Spinal cord (tissue), 10 donors: ENCODE measurements around the gene HAUS6. TPM values are rescaled to one million over a fixed set of nuclear protein-coding genes. Genes with fewer than 3 reads are reported as not detected.

ENCODE experiments used
- DNase-seq, 6 donors: peaks; one replicate each; pipeline versions ENCODE4 v3.0.0 to v3.0.0-alpha.2; 2013 to 2015; ENCODE audit warnings: low spot score in 6 of 6, low read depth in 4 of 6
- H3K27ac ChIP-seq: one replicate; pipeline ENCODE4 v1.5.1; 2013; ENCODE audit warnings: low read depth, low read length, control low read depth
- H3K27me3 ChIP-seq: one replicate; pipeline ENCODE4 v1.6.1; 2013; ENCODE audit warnings: low read length; ENCODE audit not compliant: control insufficient read depth, insufficient read depth
- H3K36me3 ChIP-seq: one replicate; pipeline ENCODE4 v1.6.1; 2013; ENCODE audit warnings: low read length; ENCODE audit not compliant: control insufficient read depth, insufficient read depth
- H3K4me1 ChIP-seq: one replicate; pipeline ENCODE4 v1.6.1; 2013; ENCODE audit warnings: low read length; ENCODE audit not compliant: control insufficient read depth, insufficient read depth
- H3K4me3 ChIP-seq: one replicate; pipeline ENCODE4 v1.5.1; 2013; ENCODE audit warnings: low read depth, low read length, control low read depth
- H3K9me3 ChIP-seq: one replicate; pipeline ENCODE4 v1.6.1; 2013; ENCODE audit warnings: low read length; ENCODE audit not compliant: control insufficient read depth, insufficient read depth
- WGBS: methylation state at CpG from one replicate; pipeline ENCODE4 v1.1.5; 2013; ENCODE audit warnings: missing lambda C conversion rate; ENCODE audit not compliant: insufficient coverage; 5-methylcytosine and 5-hydroxymethylcytosine counted together
- polyA plus RNA-seq, 2 donors: library from polyadenylated mRNA; unstranded; fragments of 120-200 nt; gene quantifications; one replicate each; pipeline ENCODE4 v1.2.1, GENCODE V29; 2013; ENCODE audit not compliant: insufficient read length in 2 of 2
- total RNA-seq, 2 donors: library from RNA; depleted of rRNA in 1 of 2; stranded (reverse); fragments of 120-200 nt in 1 of 2; fragments of >200 nt in 1 of 2; gene quantifications; one replicate each; pipeline versions ENCODE4 v1.2.3 to v1.2.4, GENCODE V29; 2013 to 2014
- donor health status: healthy.

The HAUS6 gene
- total and polyA plus RNA-seq, 4 donors: 15.3 to 24.6 (median 22.1) TPM

DNA sequence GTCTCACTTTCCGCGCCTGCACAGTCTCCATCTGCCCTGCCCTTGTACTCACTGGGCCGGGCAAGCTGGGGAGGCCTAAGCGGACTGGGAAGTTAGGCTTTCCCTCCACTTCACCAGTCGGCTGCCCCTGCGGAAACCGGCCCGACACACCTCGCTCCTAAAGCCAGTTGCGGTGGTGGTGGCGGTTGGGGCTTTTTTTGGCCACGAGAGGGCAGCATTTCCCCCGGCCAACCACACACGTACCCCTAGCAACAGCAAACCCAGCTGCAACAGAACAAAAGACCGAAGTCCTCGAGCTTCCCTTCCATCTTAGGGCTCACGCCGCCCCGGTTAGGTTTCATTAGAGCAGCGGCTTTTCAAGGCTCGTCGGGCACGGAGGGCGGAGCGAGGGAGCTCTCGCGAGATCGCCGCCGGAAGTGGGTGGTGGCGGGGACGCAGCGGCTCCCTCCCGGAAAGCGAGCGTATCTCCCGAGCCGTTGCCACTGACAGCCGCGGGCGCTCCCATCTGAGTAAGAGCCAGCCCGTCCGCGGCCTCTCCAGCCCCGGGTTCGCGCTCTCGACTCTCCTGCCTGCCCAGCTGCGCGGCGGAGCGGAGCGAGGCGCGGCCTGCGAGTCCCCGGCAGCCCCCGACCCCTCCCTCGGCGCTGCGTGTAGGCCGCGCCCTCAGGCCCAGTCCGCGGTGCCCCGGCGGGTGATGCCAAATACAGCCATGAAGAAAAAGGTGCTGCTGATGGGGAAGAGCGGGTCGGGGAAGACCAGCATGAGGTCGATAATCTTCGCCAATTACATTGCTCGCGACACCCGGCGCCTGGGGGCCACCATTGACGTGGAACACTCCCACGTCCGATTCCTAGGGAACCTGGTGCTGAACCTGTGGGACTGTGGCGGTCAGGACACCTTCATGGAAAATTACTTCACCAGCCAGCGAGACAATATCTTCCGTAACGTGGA is 53.5 kb downstream of the HAUS6 start, which contains the start of gene RRAGA:
RRAGA (plus strand) TSS at position 462 of the 951 bp plus-strand sequence; CDS start at position 695, 233 bp downstream.
- Histone ChIP-seq H3K4me1 (peaks cover 15% of the 10 kb centered on the region), H3K9me3 (no peaks in the 10 kb centered on the region), H3K27ac (peak within 1 kb of the TSS; percentile 99), H3K4me3 (peak within 1 kb of the TSS; percentile 80), H3K27me3 (no peaks in the 10 kb centered on the region), H3K36me3 (no peaks in the 10 kb centered on the region)
- DNase-seq: peak; percentile 90 to 99 (median 94)
- 0% methylated on average over 77 of the region's 82 CpGs for WGBS

DNA sequence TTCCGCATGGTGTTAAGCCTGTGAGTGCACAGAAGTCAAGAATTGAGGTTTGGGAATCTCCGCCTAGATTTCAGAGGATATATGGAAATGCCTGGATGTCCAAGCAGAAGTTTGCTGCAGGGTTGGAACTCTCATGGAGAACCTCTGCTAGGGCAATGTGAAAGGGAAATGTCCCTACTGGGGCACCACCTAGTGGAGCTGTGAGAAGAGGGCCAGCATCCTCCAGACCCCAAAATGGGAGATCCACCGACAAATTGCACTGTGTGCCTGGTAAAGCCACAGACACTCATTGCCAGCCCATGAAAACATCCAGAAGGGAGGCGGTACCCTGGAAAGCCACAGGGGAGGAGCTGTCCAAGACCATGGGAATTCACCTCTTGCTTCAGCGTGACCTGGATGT is 66.1 kb downstream of the HAUS6 start:
- H3K4me1 ChIP-seq: peaks cover 5% of the 10 kb centered on the region
- DNase-seq: no peak
- H3K4me3 ChIP-seq: no peak overlapping the region
- no peaks in the 10 kb centered on the region for H3K9me3 ChIP-seq
- H3K27ac ChIP-seq: no peak overlapping the region
- no peaks in the 10 kb centered on the region for H3K36me3 ChIP-seq
- 97% methylated on average over 3 of the region's 5 CpGs for WGBS
- H3K27me3 ChIP-seq: peaks cover 2% of the 10 kb centered on the region

DNA sequence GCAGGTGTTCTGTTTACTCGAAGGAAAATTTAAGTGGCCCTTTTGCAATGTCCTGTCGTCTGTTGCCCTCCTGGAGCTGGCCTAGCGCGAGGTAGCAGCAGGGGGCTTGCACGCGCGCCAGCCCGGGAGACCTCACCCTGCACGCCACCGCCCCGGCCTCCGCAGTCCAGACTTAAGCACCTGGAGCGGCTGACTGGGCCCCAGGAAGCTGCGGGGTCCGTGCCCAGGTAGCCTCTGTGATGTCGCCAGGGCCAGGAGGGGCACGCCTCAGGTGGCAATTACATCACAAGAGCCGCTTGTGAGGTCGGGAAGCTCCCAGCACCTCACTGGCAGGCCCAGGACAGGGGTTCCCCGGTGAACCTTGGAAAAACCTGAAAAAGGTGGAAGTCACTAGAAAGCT is 69.7 kb downstream of the HAUS6 start, which contains the start of gene SAXO1:
SAXO1 (minus strand) TSS at position 195 of the 400 bp plus-strand sequence. CDS start 301 bp downstream, outside the sequence.
- Histone ChIP-seq H3K36me3 (no peaks in the 10 kb centered on the region), H3K4me1 (peaks cover 5% of the 10 kb centered on the region), H3K4me3 (no peak within 1 kb of the TSS), H3K9me3 (no peaks in the 10 kb centered on the region), H3K27ac (no peak within 1 kb of the TSS), H3K27me3 (peaks cover 2% of the 10 kb centered on the region)
- 65% methylated on average over 20 of the region's 20 CpGs for WGBS
- no peak for DNase-seq

DNA sequence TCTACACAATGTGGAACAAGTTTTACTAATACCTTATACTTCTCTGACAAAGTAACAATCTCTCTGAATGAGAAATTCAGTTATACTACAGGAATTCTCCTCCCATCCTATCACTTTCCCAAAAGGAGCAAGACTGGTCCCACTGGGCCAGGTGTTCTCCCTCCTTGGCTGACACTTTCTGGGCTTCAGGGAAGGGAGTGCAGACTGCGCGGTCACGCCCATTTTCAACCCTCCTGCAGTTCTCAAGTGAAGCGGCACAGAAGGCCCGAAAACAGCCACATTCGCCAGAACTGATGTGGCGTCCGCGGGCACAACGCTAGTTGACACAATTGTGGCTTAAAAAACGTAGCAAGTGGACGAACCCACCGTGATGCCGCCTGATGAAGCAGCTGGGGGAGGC is 70.3 kb downstream of the HAUS6 start:
- Histone ChIP-seq H3K36me3 (no peaks in the 10 kb centered on the region), H3K27ac (no peak overlapping the region), H3K27me3 (peaks cover 2% of the 10 kb centered on the region), H3K4me3 (no peak overlapping the region), H3K9me3 (no peaks in the 10 kb centered on the region), H3K4me1 (peaks cover 5% of the 10 kb centered on the region)
- no peak for DNase-seq
- 43% methylated on average over 14 of the region's 14 CpGs for WGBS

DNA sequence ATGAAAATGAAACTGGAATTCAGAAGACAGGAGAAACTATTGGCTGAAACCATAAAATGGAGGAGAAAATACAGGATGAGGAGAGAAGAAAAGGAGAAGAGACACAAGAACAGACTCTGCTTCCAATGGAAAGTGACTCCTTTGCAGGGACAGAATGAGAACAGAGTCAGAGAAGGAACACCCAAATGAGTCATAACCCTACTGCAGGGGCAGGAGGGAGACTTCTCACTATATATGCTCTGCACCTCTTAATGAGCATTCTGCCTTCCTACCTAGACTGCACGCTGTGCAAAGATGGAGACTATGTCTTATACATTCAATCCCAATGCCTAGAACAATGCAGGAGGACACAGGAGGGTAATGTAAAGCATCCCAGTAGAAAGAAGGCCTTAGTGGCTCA is 71.8 kb downstream of the HAUS6 start:
- no peak overlapping the region for H3K4me3 ChIP-seq
- no peak overlapping the region for H3K27ac ChIP-seq
- DNase-seq: no peak
- H3K4me1 ChIP-seq: peaks cover 5% of the 10 kb centered on the region
- no peaks in the 10 kb centered on the region for H3K9me3 ChIP-seq
- WGBS: 80% methylated on average over 1 of the region's 1 CpG
- peaks cover 2% of the 10 kb centered on the region for H3K27me3 ChIP-seq
- H3K36me3 ChIP-seq: no peaks in the 10 kb centered on the region

DNA sequence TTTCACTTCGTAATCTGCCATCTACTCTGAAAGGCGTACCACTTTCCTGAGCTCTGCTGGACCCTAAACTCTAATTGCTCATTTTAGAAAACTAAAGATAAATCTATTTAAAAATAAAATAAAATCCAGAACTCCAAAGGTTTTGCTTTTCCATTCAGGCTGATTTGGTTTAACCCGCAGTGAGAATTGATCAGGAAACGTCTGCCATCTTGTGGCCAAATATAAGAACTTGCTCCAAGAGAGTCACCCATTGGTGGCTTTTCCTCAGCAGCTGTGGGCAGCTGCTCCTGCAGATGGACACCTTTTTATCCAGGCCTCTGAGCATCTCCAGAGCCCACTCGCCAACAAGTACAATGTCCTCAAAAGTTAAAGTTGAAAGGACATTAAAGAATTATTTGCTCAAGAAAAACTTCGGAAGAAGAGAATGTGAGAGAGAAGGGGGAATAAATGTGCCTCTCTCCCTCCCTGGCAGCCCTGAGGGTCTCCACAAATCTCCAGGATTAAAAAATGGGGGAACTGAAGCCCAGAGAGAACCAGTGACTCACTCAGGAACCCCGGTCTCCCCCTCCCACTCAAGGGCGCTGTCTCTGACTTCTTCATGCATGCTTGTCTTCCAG is 73.8 kb downstream of the HAUS6 start:
- no peak overlapping the region for H3K27ac ChIP-seq
- WGBS: 35% methylated on average over 4 of the region's 8 CpGs
- no peaks in the 10 kb centered on the region for H3K9me3 ChIP-seq
- H3K27me3 ChIP-seq: peaks cover 2% of the 10 kb centered on the region
- no peaks in the 10 kb centered on the region for H3K36me3 ChIP-seq
- peaks cover 5% of the 10 kb centered on the region for H3K4me1 ChIP-seq
- peak in 5 of 6 donors; percentile 55 to 95 (median 73) for DNase-seq
- no peak overlapping the region for H3K4me3 ChIP-seq

DNA sequence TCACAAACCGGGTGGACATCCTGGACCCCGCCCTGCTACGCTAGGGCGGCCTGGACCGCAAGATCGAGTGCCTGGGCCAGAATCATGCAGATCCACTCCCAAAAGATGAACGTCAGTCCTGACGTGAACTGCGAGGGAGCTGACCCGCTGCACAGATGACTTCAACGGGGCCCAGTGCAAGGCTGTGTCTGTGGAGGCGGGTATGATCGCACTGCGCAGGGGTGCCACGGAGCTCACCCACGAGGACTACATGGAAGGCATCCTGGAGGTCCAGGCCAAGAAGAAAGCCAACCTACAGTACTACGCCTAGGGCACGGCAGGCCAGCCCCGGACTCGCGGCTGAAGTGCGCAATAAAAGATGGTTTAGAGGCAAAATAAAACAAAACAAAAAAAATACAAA is 74.9 kb downstream of the HAUS6 start:
- no peak overlapping the region for H3K4me3 ChIP-seq
- H3K36me3 ChIP-seq: no peaks in the 10 kb centered on the region
- WGBS: 98% methylated on average over 19 of the region's 22 CpGs
- H3K9me3 ChIP-seq: no peaks in the 10 kb centered on the region
- no peak for DNase-seq
- H3K27ac ChIP-seq: no peak overlapping the region
- peaks cover 4% of the 10 kb centered on the region for H3K4me1 ChIP-seq
- peaks cover under 1% of the 10 kb centered on the region for H3K27me3 ChIP-seq

DNA sequence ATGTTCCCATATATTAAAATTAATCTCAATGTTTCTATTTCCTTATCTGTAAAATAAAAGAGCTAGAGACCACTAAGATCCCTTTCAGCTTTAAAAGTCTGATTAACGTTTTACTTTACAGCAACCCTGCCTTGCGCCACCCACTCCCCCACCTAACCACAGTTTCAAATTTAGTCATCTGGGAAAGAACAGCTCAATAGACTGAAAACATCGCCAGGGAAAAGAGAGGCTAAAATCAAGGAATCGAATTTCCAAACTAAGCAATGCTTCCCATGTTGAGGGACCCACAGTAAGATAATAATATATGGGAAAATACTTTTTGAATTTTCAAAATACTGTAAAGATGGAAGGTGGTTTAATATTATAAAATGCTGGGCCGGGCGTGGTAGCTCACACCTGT is 76.3 kb downstream of the HAUS6 start:
- H3K27me3 ChIP-seq: no peaks in the 10 kb centered on the region
- WGBS: 100% methylated on average over 1 of the region's 6 CpGs
- H3K36me3 ChIP-seq: no peaks in the 10 kb centered on the region
- no peak overlapping the region for H3K27ac ChIP-seq
- H3K4me1 ChIP-seq: no peaks in the 10 kb centered on the region
- no peak for DNase-seq
- no peak overlapping the region for H3K4me3 ChIP-seq
- H3K9me3 ChIP-seq: no peaks in the 10 kb centered on the region

DNA sequence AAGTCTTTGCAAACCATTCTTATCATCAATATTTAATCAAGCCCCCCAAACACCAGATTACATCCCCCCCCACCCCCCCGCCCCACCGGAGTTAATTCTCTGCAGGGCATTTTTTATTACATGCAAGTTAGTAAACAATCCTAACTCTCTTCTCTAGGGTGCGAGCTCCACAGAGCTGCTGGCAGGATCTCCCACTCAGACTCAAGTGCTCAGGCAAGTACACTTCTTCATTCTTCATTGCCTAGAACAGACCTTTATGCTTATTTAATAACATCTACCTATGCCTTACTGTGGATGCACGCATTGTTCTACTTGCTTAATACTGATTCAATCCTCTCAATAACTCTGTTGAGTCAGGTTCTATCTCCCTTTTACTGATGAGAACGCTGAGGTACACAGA is 79.6 kb downstream of the HAUS6 start:
- no peak for DNase-seq
- Histone ChIP-seq H3K4me1 (no peaks in the 10 kb centered on the region), H3K27ac (no peak overlapping the region), H3K36me3 (no peaks in the 10 kb centered on the region), H3K9me3 (no peaks in the 10 kb centered on the region), H3K27me3 (no peaks in the 10 kb centered on the region), H3K4me3 (no peak overlapping the region)
- WGBS: 95% methylated on average over 3 of the region's 5 CpGs
